Fibroblast of the aortic adventitia (primary cell): ENCODE measurements around the gene FPR3. TPM values are rescaled to one million over a fixed set of nuclear protein-coding genes. Genes with fewer than 3 reads are reported as not detected.

Source experiments
- DNase-seq: peaks from one replicate; pipeline ENCODE4 v3.0.0-alpha.2; 2010; ENCODE audit warnings: low read depth
- H3K4me3 ChIP-seq: 2 replicates; pipeline ENCODE4 v1.5.1; 2011; ENCODE audit warnings: low read depth, mild to moderate bottlenecking, control low read depth, low read length, moderate library complexity
- CTCF ChIP-seq: IDR thresholded peaks from 2 replicates; pipeline ENCODE4 v1.5.1; 2011; ENCODE audit warnings: mild to moderate bottlenecking, low read length, control low read depth, inconsistent platforms; ENCODE audit not compliant: insufficient read depth
- total RNA-seq: library from RNA; depleted of rRNA; stranded (reverse); fragments of >200 nt; gene quantifications from 2 replicates; pipeline ENCODE4 v1.2.3, GENCODE V29; 2012; ENCODE audit warnings: low replicate concordance

Gene FPR3
- not detected in 2 replicates for total RNA-seq

- no peak for DNase-seq
- H3K4me3 ChIP-seq = no peak within 1 kb of the TSS
- TF ChIP-seq CTCF = no peak
Measured at GRCh38 chr19:51794885-51795490, at the start of gene FPR3. FPR3 (plus strand) TSS chr19:51795157; CDS start chr19:51823749, 28,592 bp downstream.

- DNase-seq = no peak
- H3K4me3 ChIP-seq = no peak overlapping the region
- no peak for TF ChIP-seq CTCF
Measured at GRCh38 chr19:51746731-51747130, 48.2 kb upstream of the FPR3 start.

- DNase-seq = no peak
Measured at GRCh38 chr19:51749979-51750378, 45.0 kb upstream of the FPR3 start.

GRCh38 chr19:51750400-51751094 is 44.4 kb upstream of the FPR3 start:
- no peak overlapping the region for H3K4me3 ChIP-seq
- no peak for TF ChIP-seq CTCF
- no peak for DNase-seq

More at GRCh38 chr19:51749979-51750378, 45.0 kb upstream of the FPR3 start:
- TF ChIP-seq CTCF = no peak
- H3K4me3 ChIP-seq = no peak overlapping the region

- no peak within 1 kb of the TSS for H3K4me3 ChIP-seq
- no peak for TF ChIP-seq CTCF
- peak; percentile 25 for DNase-seq
Measured at GRCh38 chr19:51751655-51752054, 43.3 kb upstream of the FPR3 start, which contains the start of gene FPR1. FPR1 (minus strand) TSS chr19:51751878; CDS start chr19:51746994, 4,884 bp downstream.

GRCh38 chr19:51754109-51754508 is 40.8 kb upstream of the FPR3 start:
- TF ChIP-seq CTCF = no peak
- H3K4me3 ChIP-seq = no peak overlapping the region
- no peak for DNase-seq
